Limb (tissue), 2 donors: ENCODE results near the gene ANKRD62.

ENCODE experiments used
- DNase-seq, 2 donors: peaks; one replicate each; pipeline ENCODE4 v3.0.0-alpha.2; 2016; ENCODE audit errors: extremely low spot score in 2 of 2

The ANKRD62 gene

GRCh38 chr18:12093520-12094257 is at the start of gene ANKRD62:
Gene ANKRD62 (plus strand): TSS chr18:12093843. CDS start chr18:12094018, 175 bp downstream.
- DNase-seq, result no peak

DNA sequence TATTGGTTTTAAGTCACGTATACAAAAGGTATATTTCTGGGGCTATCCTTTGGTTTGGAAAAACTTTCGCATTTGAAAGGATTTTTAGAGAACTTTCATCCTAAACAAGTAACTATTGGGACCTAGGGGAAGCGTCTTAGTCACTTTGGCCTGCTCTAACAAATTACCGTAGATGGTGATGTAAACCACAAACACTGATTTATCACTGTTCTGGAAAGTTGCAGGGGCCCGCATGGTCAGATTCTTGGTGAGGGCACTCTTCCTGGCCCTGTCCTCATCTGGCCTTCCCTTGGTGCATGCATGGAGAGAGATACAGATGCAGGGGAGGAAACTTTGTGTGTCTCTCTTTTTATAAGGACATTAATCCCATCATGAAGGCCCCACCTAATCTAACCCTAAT is 49.1 kb upstream of the ANKRD62 start:
- no peak for DNase-seq

GRCh38 chr18:12046046-12046750 is 47.4 kb upstream of the ANKRD62 start:
- DNase-seq, result no peak

DNA sequence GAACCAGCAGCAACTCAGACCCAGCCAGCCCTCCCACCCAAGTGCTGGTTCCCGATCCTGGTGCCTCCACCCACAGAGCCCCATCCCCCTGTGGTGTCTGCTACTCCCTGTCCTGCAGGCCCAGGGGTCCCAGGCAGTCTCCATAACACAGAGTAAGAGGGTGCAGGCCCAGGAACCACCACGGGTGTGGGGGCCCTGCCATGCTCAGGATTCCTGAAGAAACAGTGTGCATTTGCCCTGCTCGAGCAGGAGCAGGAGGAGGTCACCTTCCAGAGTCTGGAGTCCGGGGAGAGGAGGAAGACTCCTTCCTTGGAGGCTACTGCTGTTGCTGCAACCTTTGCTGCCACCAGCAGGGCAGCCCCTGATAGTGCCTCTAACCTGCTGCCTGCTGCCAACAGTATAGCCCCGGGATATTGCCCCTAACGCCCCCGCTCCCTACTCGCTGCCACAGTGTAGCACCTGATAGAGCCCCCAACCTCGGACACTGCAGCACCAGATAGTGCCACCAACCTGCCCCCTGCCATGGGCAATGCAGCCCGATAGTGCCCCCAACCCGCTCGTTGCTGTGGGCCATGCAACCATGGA is 46.8 kb upstream of the ANKRD62 start:
- no peak for DNase-seq

GRCh38 chr18:12048010-12048826 is 45.4 kb upstream of the ANKRD62 start:
- DNase-seq, result no peak

- no peak for DNase-seq
These were observed 44.8 kb upstream of the ANKRD62 start for GRCh38 chr18:12048827-12049175.

DNA sequence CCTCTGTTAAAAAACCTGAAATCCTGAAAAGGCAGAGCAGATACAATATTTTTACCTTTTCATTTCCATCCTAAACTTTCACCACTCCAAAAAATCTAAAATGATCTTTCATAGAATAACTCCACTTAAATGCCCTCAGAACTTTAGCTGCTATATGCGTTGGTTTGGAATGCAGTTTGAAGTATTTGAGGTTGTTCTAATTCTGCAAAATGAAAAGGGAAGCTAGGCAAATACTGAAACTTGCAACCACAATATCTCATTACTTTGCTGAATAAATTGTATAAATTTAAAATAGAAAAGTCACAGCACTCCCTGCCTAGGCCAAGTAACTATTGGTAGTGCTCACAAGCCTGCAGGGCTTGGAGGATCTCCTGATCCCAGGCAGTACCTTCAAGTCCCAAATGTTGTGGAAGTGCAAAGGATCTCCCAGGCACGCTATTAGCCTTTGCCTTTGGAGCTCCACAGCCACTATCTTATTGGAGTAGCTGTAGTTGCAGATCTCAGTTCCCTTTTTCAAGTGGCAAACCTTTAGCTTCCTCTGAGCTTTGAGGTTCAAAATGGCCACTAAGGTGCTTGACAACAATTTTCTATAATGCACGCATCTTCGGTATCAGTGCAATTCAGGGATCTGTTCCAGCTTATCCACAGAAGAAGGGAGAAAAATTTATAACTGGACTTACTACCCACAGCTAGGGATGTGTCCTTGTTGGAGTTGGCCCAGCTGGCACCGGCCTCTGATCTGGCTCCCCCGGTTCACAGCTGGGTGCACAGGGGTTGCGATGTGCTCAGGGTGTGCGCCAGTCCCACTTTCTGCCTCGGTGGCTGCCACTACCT is 43.4 kb upstream of the ANKRD62 start:
- no peak for DNase-seq

DNA sequence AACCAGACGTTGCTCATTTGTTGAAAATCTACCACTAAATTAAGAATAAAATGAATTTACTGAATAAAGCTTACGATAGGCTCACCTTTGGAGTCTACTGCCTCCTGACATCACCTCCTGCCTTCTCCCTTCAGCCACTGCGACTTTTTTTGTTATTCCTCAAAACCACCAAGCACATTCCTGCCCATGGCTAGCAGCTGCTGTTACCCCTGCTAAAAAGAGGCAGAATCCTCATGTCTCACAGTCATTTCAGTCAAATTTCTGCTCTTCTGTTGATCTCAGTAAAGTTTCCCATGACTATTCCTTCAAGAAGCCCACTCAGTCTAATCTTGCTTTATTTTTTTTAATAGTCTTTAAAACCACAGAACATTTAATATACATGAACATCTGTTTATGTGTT is 40.8 kb upstream of the ANKRD62 start:
- no peak for DNase-seq

- DNase-seq, result no peak
These were observed 40.4 kb upstream of the ANKRD62 start for GRCh38 chr18:12053289-12053688.

GRCh38 chr18:12056034-12056883 is 37.4 kb upstream of the ANKRD62 start:
- no peak for DNase-seq

GRCh38 chr18:12056884-12057402 is 36.7 kb upstream of the ANKRD62 start:
- no peak for DNase-seq

DNA sequence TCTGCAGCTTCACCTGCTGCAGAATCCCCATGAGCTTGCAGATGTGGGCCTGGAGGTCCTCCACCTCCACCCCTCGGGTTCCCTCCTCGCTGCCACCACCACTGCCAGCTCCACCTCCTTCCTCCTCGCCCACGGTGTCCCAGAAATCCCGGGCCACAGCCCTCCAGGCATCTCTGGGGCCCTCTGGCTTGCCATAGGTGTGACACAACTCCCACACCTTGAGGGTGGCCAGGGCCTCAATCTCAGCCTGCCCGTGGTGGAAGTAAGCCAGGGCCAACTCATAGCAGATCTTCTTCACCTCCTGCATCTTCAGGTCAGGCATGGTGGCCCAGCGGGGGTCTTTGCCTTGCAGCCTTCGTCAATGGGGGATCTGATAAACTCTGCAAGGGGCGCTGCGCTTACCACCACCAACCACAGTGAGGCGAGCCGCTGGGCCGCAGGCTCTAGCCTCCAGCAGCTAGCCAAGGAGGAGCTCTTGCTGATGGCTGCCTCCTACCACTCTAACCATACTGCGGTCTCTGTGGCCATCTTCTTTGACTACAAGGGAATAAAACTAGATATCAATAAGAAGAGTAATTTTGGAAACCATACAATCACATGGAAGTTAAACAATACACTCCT is 36.1 kb upstream of the ANKRD62 start:
- DNase-seq, result no peak

DNA sequence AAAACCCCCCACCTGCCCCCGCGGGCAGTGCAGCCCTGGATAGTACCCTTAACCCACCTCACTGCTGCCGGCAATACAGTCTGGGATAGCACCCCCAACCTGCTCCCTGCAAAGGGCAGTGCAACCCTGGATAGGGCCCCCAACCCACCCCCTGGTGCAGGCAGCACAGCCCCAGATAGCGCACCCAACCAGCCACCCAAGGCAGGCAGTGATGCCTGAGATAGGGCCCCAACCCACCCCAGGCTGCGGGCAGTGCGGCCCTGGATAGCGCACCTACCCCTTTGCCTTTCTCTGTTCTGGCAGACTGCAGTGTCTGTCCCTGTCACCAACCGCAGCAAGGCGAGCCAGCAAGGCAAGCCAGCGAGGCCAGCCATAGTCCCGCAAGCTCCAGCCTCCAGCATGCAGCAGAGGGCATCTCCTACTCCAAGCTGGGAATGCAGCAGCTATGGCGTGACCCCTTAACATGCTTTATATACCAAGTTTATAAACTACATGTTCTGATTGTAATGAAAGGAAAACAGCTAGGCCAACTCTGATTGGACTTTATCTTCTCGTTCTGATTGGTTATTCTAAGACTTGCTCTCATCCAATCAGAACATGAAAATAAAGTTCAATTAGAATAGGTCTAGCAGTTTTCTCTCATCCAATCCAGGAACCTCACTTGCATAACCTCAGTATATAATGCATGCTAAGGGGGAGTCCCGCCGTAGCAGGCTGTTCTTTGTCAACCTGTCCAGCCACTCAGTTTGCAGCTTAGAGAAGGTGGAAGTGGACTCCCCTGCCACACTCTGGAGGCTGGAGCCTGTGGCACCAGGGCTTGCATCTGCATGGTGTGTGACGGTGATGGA is 34.1 kb upstream of the ANKRD62 start:
- no peak for DNase-seq

DNA sequence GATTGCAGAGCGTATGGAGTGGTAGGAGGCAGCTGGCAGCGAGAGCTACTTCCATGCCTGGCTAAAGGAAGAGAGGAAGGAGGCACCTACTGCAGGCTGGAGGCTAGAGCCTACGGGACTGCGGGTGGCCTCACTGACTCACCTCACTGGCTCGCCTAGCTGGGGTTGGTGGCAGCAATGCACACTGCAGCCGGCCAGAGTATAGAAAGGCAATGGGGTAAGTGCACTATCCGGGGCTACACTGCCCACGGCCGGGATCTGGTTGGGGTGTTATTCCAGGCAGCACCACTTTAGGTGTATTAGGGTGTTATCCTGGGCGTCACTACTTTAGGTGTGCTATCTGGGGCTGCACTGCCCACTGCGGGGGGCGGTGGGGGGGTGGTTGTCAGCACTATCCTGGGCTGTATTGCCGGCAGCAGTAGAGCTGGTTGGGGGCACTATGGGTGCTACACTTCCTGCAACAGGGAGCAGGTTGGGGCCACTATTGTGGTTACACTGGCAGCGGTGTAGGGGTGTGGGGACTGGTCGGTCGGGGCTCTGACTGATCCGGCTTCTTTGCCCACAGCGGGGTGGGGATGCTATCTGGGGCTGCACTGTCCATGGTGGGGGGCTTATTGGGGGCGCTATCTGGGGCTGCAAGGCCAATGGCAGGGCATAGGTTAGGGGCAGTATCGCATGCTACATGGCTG is 33.3 kb upstream of the ANKRD62 start:
- no peak for DNase-seq

- no peak for DNase-seq
These were observed 32.0 kb upstream of the ANKRD62 start for GRCh38 chr18:12061685-12062084.

GRCh38 chr18:12062974-12063373 is 30.7 kb upstream of the ANKRD62 start:
- DNase-seq, result no peak

DNA sequence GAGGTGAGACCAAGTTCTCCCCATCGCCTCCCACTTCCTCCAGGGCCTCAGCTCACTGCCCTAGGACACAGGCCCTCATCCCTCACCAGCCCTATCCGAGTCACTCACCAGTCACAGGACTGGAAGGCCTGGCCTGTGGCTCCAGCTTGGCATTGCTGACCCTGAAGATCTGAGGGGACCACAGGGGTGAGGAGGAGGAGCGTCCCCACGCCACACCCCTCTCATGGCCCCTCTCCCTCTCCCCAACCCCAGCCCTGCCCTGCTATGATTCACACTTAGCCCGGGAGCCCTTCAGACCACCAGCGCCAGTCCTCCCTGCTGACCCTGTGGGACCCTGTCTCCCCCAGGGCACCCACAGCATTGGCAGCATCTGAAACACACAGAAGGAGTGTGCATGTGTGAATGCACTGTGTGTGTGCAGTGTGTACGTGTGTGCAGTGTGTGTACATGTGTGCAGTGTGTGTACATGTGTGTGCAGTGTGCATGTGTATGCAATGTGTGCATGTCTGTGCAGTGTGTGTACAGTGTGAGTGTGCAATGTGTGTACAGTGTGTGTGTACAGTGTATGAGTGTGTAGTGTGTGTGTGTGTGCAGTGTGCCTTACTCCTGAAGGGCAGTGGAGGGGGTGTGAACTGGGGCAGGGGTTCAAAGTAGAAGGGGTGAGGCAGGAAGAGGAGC is 29.4 kb upstream of the ANKRD62 start:
- no peak for DNase-seq
